GM18870 (cell line): ENCODE results near the gene GOSR1.
"Not testable (repeated sequence)": the region's sequence is repeated elsewhere in the genome, so short reads cannot be mapped to it uniquely, and the experiment has no call there.

ENCODE experiments used
- ATAC-seq: cut with Tn5 transposase; IDR thresholded peaks from one replicate; pipeline ENCODE4 v1.9.1; 2021; ENCODE audit warnings: moderate library complexity; ENCODE audit not compliant: unreplicated experiment

The GOSR1 gene

DNA sequence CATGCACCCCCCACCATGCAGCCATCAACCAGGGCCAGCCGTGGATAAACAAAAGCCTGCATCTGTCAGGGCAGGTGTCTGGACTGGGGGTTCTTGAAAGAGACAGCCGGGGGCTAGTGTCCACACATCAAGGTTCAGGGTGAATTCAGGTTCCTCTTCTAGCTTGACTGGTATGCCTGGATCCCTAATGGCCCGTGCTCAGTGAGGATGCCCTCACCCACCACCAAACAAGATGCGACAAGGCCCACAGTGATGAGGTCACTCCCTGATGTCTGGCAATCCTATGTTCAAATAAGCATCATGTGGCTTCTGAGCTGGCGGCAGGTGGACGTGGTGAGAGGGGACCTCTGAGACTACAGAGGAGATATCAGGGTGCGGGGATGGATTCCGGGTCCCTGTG lies 64.6 kb downstream of the GOSR1 start:
- no peak for ATAC-seq

DNA sequence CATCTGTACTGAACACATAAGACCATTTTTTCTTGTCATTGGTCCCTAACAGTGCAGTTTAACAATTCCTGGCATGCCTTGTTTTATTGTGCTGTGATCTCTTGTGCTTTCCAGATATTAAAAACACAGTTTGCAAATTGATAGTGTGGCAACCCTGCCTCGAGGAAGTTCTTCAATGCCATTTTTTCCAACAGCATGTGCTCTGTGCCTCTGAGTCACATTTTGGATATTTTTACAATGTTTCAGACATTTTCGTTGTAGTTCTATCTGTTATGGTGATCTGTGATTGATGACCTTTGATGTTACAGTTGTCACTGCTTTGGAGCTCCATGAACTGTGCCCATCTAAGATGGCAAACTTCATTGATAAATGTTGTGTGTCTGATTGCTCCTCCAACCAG lies 66.2 kb downstream of the GOSR1 start:
- ATAC-seq = no peak

DNA sequence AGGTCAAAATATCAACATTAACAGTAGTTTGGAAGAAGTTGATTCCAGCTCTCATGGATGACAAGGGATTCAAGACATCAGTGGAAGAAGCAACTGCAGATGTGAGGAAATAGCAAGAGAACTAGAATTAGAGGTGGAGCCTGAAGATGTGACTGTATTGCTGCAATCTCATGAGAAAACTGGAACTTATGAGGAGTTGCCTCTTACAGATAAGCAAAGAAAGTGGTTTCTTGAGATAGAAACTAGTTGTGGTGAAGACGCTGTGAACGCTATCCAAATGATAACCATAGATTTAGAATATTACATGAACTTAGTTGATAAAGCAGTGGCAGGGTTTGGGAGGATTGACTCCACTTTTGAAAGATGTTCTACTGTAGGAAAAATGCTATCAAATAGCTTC lies 67.8 kb downstream of the GOSR1 start:
- ATAC-seq = no peak

DNA sequence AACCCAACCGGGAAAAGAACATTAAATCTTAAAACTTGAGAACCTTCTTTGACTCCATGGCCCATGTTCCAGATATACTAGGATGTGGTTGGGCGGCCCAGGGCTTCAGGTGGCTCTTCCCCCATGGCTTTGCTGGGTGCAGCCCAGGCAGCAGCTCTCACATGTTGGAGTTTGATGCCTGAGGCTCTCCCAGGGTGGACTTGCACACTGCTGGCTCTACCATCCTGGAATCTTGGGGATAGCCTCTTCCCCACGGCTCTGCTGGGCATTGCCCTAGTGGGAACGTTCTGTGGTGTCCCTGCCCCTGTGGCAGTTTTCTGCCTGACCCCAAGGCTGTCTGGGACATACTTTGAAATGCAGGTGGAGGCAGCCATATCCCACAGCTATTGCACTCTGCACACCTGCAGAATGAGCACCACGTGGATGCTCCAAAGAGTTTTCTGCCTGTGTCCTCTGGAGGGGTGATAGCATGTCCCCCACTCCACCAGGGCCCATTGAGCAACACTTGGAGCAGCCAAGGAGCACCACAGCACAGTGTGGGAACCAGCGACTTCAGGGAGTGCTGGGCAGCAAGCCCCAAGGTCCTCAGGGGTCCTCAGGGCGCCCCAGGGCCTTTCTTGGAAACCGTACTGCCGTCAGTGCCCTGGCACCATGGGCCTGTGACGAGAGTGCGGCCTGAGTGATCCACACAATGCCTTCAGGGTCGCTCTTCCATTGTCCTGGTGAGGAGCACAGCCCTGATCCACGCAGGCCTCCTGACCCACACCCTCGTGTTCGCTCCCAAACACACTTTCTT lies 70.8 kb downstream of the GOSR1 start:
- no peak for ATAC-seq

DNA sequence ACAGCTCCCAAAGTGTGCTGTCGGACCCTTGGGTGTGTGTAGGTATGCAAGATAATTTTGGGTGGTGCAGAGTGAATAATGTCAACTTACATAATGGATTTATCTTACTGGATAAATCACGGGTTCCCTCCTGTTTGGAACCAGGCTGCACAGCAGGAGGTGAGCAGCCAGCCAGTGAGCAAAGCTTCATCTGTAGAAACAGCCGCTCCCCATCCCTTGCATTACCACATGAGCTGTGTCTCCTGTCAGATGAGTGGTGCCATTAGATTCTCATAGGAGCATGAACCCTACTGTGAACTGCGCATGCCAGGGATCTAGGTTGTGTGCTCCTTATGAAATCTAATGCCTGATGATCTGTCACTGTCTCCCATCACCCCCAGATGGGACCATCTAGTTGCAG lies 72.0 kb downstream of the GOSR1 start:
- not testable (repeated sequence) for ATAC-seq

DNA sequence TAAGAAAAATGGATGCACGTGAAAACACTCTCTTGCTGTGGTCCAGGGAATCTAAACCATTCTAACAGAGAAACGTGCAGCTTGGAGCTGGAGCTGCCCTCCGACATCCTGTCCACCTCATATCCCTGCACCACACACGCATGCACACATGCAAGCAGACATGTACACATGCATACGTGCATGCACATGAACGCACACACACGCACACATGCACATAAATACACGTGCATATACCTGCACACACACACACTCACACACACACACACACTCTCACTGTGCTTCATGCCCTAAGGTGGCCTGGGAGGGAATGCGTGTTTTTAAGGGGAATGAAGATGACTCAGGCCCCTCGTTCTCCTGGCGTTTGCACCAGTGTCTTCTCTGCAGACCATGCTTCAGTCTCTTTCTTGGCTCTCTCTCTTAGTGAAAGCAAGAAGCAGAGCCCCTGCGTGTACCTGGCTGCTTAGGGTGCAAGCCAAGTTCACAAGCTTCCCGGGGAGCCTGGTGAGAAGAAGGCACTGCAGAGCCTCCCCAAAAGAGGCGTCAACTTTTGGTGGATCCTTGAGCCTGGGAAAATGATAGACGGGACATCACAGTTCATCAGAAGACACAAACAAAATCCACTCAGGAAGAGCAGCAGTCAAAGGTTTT lies 72.8 kb downstream of the GOSR1 start:
- no peak for ATAC-seq

DNA sequence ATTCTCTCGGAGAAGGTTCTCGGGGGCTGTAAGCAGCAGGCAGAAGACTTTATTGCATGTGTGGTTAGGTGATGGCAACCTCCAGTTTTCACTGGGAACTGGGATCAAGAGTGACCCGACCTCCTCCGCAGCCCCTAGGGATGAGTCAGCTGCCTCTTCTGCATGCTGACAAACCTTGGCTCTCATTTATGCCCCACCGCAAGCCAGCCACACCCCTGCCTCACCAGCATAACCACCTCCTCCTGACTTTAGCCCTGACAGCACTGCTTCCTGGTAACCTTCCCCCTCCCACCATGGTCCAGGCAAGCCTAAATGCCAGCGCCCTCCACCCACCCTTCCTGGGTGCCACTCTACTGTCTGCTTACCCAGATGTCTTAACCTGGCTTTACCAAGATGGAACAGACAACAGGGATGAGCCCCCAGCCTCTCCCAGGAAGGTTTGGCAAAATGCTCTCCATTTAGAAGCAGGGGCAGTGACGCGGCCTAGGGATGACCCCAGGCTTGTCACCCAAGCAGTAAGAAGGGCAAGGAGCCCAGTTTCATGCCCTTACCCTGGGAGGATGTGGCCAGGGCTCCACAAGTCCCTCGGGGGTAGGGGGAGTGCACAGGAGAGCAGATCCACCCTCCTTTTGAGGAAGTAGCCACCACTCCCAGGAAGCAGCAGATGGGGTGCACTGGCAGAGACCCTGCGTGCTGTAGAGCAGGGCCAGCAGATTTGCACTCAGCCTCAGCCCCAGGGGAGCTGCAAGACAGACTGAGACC lies 73.5 kb downstream of the GOSR1 start:
- no peak for ATAC-seq

DNA sequence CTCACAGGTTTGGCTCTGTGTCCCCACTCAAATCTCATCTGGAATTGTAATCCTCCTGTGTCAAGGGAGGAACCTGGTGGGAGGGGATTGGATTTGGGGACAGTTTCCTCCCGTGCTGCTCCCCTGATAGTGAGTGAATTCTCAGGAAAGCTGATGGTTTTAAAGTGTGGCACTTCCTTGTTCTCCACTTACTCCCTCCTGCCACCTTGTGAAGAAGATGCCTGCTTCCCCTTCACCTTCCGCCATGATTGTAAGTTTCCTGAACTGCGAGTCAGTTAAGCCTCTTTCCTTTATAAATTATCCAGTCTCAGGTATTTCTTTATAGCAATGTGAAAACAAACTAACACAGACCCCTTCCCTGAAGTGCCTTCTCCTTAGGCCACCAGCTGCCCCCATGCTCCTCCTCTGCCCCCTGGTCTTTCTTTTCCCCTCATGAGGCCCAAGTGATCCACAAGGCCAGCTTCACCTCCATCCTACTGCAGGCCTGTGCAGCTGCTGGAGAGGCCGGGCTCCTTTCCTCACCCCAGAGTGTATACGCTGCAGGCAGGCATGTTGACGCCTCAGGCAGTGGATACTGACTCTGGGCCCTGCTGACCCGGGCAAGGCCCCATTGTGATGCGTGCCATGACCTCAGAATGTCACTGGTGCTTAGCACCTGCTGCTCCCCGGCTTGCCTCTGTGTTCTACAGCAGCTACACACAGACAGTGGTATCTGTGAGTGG lies 74.2 kb downstream of the GOSR1 start:
- not testable (repeated sequence) for ATAC-seq

DNA sequence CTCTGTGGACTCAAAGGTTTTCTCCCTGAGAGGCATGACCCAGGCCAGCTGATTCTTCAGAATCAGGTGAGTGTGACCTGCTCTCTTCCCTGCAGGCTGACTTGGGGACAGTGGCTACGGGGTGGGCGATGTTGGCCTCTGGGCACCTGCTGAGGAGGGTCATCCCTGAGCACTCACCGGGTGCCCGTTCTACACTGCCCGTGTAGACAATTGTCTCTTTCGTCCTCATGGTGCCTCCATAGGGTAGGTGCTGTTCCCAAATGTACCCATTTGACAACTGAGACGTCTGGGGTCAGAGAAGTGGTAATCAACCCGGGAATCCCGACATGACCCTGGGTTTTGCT lies 74.8 kb downstream of the GOSR1 start:
- no peak for ATAC-seq

DNA sequence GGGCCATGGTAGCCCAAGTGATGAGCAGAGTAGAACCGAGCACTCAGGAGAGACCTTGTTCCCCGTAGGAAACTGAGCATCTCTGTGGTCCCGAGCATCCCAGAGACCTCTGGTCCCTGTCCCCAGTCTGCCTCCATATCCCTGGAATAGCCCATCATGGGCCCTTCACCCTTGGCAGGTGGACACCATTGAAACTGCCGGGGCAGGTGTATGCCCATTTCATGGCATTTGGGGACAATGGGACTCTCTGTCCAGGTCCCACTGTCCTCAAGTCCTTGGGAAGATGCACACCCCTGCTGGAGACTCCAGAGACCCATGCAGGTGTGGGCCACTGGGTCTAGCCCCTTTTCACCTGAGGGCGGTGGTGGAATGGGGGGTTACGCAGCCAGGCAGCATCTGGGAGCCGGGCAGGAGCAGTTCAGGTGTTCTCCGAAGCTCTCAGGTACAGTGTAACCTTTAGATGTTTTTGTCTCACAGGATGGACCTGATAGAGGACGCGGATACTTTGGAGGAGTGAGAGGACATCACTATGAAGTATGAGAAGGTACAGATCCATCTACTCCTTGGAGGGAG lies 75.9 kb downstream of the GOSR1 start:
- ATAC-seq = no peak

DNA sequence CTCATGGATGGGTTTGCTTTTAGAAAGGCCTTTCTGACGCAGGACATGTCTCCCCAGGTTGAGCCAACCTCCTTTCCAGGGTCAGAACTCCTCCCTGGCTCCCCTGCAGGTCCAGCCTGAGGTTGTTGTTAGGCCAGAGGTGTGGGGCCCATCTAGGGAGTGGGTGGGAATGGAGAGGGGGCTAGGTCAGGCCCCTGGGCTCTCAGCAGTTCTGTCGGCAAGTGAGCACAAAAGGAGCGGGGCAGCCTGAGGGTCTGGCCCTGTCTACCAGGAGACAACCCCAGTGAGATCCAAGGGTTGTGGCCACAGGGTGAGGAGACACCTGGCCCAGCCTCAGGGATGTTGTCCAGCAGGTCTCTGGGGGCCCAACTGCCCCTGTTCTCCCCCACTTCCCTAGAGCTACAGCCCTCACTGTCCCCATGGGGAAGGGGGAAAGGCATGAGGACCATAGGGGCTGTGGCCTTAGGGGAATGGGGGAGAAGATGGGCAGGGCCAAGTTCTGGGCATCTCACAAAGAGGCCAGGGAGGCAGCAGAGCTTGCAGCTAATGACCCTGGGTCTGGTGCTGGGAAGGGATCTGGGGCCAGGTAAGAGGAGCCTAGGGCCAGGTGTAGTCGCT lies 76.7 kb downstream of the GOSR1 start:
- not testable (repeated sequence) for ATAC-seq

DNA sequence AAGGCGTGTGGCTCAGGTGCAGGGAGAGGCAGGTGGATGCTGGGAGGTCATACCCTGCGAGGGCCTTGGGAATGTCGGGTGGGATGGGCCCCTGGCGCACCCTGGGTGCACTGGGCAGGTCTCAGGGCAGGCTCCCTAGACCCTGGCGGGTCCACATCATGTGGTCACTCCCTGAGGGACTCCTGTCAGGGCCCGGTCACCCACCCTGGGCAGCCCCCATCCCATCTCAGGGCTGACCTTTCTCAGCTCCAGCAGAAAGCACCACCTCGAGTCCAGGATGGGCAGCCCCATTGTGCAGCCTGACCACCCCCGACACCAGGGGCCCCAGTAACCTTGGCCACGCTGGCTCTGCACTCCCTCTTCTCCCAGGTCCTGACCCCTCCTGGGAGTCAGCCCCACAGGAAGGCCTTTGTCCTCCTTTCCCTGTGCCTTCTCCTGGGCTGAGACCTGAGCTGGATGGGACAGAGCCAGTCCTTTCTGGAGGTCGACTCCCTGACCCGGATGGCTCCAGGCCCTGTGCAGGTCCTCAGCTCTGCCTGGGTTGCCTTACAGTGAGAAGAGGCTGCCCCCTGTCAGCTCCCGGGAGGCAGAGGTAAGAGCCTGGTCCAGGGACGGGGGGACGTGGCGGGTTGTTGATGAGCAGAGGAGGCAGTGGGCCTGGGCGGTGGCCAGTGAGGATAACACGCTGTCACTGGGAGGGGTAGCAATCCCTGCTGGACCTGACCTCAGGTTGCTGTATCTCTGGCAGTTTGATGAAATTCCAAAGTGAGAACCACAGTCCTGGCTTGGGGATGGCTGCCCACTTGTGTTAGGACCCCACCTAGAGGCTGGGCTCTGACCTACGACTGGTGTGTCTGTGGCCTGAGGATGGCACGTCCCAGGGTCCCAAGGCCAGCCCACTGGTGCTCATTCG lies 77.9 kb downstream of the GOSR1 start:
- ATAC-seq = no peak

DNA sequence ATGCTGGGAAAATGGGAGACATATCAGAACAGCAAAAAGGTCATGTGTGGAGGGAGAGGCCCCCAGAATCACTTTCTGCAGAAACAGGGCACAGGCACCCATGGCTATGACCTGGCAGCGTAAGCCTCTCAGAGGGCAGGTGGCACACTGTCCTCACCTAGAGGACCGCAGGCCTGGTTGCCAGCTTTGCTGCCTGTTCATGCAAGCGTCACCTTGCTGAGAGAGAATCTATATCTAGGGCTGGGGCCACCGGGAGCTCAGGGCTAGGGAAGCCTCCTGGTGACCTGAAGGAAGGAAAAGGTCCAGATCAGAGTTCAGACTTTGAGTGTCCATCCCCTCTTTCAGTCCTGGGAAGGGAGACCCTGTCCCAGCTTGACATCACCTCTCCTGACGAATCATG lies 78.7 kb downstream of the GOSR1 start:
- no peak for ATAC-seq

DNA sequence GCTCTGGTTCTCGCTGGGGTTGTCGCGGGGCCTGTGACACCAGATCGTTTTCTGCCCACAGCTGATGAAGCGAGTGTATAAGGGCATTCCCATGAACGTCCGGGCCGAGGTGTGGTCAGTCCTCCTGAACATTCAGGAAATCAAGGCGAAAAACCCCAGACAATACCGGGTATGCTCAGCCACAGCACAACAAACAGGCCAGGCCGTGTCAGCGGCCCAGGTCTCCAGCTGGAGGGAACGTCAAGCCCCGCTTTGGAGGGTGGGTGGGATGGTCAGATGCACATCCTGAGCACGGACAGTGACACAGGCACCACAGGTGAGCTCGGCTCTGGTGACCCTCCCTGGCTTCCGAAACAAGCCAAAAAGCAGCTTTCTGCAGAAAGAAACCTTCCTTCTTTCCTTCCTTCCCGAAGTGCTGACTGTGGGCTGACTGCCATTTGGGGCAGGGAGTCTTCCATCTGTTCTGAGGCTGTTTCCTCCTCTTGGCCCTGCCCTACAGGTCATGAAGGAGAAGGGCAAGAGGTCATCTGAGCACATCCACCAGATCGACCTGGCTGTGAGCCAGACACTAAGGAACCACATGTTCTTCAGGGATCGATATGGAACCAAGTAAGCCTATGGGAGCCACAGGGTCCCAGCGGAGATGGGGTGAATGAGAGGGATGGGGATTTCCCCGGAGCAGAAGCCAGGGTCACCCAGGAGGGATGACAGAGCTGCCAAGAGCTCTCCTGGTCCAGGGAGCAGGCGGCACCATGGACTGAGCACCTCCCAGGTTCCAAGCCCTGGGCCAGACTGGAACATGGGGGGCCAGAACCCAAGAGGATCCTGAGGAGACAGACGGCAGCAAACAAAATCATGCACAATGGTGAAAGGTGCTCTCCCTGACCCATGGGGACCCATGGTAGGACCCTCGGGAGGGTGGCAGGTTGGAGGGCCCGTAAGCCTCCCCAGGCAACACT lies 79.4 kb downstream of the GOSR1 start:
- ATAC-seq = no peak

DNA sequence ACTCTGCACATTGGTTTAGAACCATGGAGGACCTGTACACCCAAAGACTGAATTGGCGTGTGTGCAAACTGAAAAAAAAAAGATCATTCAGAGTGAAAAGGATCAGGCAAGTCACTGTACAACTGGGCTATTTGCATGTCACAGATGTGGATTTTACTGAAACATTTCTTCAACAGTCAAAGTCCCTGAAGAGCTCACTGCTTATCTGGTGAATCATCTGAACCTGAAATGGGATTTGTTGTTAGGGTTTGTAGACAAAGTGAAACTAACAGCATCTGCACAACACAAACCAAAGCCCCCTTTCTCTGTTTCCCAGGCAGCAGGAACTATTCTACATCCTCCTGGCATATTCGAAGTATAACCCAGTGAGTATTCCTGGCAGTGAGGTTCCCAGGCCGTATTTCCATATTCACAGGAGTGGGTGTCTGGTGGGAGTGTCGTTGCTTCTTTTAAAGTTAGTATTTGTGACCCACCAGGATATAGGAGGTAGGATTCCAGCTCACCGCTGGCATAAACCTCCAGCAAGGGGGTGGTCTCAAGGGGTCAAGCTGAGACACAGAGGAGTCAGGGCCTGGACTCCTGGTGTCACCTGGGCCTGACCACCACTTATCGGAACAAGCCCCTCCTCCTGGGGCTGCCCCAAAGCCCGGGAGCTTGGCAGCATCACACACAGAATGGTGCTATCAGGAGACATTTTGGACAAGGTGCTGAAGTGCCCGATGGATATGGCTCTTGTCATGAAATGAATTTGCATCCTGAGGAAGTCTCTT lies 80.9 kb downstream of the GOSR1 start:
- no peak for ATAC-seq

DNA sequence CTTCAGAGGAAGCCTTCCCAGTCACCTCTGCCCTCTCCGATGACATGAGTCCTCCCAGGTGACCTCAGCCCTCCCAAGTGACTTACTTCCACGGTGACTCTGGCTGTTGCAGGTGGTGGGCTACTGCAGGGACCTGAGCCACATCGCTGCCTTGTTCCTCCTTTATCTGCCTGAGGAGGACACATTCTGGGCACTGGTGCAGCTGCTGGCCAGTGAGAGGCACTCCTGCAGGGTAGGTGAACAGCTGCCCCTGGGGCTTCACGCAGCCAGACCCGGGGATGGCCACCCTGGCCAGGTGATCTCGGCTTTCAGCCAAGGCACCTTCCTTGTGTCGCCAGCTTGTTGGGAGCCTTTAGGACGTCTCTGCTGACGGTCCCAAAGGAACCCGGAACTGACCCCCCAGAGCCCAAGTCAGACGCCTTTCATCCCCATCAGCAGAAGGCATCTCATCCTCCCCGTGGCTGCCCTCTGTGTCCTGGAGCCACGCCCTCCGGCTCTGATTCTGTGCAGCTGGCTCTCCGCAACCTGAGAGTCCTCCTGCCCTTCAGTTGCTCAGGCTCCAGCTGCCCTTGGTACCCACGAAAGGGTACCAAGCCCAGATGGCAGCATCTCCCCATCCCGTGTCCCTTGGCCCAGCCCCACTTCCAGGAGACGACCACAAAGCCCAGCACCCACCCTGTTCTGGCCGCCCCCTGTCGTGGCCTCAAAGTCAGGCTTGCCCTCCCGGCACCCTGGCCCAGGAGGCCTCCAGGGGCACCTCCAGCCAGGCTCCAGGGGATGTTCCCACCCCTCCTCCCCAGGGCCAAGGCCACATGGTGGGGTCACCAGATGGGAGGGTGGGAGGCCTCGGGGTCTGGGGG lies 81.7 kb downstream of the GOSR1 start:
- ATAC-seq = no peak

DNA sequence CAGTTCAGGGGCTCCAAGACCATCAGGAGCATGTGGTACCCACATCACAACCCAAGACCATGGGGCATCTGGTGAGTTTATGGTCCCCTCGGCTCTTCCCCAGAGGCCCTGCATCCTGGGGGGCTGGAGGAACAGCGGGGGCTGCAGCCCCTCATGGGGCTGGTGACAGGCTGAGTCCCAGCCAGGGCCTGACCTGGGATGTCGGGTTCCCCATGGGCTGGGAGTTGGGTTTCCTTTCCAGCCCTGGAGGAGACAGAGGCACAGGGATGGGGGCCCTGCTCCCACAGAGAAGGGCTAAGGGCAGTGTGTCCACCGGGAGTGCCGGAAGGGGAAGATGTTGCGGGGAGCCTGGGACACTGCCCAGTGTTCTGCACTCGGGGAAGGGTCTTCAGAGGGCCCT lies 82.4 kb downstream of the GOSR1 start:
- ATAC-seq = no peak
